Muscle layer of duodenum (tissue), 2 donors: ENCODE data around the gene CALML3.

Experiments
- H3K27ac ChIP-seq: one replicate; pipeline ENCODE4 v1.7.0; 2013; ENCODE audit warnings: mild to moderate bottlenecking, low read length
- H3K27me3 ChIP-seq: one replicate; pipeline ENCODE4 v1.7.0; 2013; ENCODE audit warnings: low read depth, mild to moderate bottlenecking, control low read depth, low read length
- H3K36me3 ChIP-seq, 2 donors: one replicate each; pipeline ENCODE4 v1.7.0; 2013; ENCODE audit warnings: low read length in 2 of 2, control low read depth in 1 of 2, mild to moderate bottlenecking in 1 of 2; ENCODE audit not compliant: insufficient read depth in 2 of 2, control insufficient read depth in 1 of 2
- H3K4me1 ChIP-seq, 2 donors: one replicate each; pipeline ENCODE4 v1.7.0; 2013; ENCODE audit warnings: low read length in 2 of 2, mild to moderate bottlenecking in 2 of 2, control low read depth in 1 of 2, moderate library complexity in 1 of 2; ENCODE audit not compliant: insufficient read depth in 2 of 2, control insufficient read depth in 1 of 2
- H3K4me3 ChIP-seq, 2 donors: one replicate each; pipeline ENCODE4 v1.7.0; 2013; ENCODE audit warnings: low read length in 2 of 2, low read depth in 1 of 2, mild to moderate bottlenecking in 1 of 2
- H3K9me3 ChIP-seq, 2 donors: one replicate each; pipeline ENCODE4 v1.7.0; 2013; ENCODE audit warnings: low read length in 2 of 2, control low read depth in 1 of 2, mild to moderate bottlenecking in 1 of 2; ENCODE audit not compliant: control insufficient read depth in 1 of 2
- donor health status: healthy.

Gene CALML3

DNA sequence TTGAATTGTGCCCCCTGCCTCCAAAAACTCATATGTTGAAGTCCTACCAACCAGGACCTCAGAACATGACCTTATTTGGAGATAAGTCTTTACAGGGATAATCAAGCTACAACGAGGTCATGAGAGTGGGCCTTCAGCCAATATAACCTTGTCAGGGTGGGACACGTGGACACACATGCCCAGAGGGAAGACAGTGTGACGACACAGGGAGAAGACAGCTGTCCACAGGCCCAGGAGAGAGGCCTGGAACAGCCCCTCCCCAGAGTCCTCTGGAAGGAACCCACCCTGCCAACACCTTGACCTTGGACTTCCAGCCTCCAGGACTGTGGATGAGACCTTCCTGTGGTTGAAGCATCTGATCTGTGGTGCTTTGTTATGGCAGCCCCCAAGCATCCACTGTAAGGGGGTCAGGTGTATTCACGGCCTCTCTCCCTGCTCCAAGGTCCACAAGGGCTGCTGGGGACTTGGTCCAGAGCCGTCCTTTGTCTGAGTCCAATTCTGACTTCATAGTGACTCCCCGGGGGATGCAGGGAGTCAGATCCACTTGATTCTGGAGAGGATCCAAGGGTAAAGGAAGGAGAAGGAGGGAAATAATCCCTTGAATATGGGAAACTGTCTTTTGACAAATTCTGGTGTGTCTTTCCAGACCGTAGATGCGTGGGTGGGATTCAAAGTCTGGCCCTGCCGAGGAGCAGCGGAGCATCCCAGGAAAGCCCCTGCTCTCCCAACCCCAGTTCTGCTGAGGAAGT lies 7.0 kb downstream of the CALML3 start:
- no peak overlapping the region for H3K27ac ChIP-seq

DNA sequence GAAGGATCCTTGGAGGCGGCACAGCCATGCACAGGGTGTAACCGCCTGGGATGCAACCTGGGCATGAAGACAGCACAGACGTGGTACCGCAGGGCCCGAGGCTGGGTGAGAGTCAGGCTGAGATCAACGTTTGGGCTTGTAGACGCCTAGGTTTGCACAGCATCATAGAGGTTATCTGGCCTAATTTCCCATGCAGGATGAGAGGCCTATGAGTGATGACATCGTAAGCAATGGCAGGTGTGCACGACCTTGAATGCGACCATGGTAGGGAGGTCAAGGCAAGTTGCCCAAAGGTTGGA lies 7.5 kb downstream of the CALML3 start:
- Histone ChIP-seq H3K4me1 (peaks cover 0 to 15% of the 10 kb centered on the region in 2 donors), H3K27ac (no peak overlapping the region), H3K4me3 (no peak overlapping the region), H3K27me3 (no peaks in the 10 kb centered on the region), H3K36me3 (no peaks in the 10 kb centered on the region), H3K9me3 (no peaks in the 10 kb centered on the region)

More for the DNA sequence above, 7.0 kb downstream of the CALML3 start:
- Histone ChIP-seq H3K4me1 (peaks cover 0 to 15% of the 10 kb centered on the region in 2 donors), H3K9me3 (no peaks in the 10 kb centered on the region), H3K4me3 (no peak overlapping the region), H3K27me3 (no peaks in the 10 kb centered on the region), H3K36me3 (no peaks in the 10 kb centered on the region)

DNA sequence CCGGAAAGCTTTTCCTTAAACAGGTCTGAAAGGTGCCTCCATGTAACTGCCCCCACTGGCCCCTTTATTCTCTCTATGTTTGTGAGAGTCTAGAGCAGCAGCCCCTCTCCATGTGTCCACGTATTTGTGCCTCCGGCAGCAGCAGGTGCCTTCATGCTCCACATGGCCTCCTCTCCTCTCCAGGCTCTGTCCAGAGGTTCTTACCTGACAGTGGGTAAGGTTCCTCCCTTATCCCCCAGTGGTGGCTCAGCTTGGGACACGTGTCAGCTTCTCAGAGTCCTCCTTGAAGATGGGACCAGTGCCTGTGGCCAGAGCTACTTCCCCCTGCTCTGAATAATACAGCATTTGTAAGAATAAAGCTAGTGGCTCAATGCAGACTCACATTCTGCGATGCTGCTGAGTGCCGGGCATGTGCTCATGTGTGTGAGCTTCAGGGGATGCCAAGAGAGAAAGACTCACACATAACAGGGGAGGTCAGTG lies 7.9 kb downstream of the CALML3 start:
- no peak overlapping the region for H3K27ac ChIP-seq
- peaks cover 0 to 15% of the 10 kb centered on the region in 2 donors for H3K4me1 ChIP-seq

DNA sequence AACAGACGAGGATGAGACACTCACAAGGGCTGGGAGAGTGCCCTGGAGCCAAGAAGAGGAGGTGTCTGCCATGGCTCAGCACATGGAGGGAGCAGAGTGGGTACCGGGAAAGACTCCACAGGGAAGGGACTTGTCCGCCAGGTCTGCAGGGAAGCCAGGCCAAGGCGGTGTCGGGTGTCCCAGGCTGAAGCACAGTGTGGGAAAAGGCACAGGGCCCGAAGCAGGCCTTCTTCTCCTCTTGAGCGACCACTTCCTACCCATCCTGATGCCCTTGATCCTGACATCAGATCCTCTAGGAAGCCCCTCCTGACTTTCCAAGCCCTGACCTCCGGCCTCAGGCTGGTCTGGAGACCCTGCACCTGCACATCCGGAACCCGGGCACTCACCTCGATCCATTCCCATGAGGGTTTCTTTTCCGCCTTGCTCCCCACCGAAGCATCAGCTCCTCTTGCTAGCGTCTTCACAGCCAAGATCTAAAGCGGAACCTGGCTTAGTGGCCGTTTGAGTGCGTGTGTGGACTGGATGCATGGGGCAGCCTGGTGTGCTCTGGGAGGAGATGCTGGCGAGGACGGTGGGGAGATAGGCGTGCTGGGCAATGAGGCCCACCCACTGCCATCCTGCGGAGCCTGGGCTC lies 8.5 kb downstream of the CALML3 start:
- no peak overlapping the region for H3K4me3 ChIP-seq
- H3K4me1 ChIP-seq = peaks cover 0 to 15% of the 10 kb centered on the region in 2 donors
- no peaks in the 10 kb centered on the region for H3K27me3 ChIP-seq
- no peaks in the 10 kb centered on the region for H3K9me3 ChIP-seq
- H3K36me3 ChIP-seq = no peaks in the 10 kb centered on the region
- no peak overlapping the region for H3K27ac ChIP-seq

More for the DNA sequence above, 7.9 kb downstream of the CALML3 start:
- Histone ChIP-seq H3K9me3 (no peaks in the 10 kb centered on the region), H3K27me3 (no peaks in the 10 kb centered on the region), H3K36me3 (no peaks in the 10 kb centered on the region), H3K4me3 (no peak overlapping the region)

DNA sequence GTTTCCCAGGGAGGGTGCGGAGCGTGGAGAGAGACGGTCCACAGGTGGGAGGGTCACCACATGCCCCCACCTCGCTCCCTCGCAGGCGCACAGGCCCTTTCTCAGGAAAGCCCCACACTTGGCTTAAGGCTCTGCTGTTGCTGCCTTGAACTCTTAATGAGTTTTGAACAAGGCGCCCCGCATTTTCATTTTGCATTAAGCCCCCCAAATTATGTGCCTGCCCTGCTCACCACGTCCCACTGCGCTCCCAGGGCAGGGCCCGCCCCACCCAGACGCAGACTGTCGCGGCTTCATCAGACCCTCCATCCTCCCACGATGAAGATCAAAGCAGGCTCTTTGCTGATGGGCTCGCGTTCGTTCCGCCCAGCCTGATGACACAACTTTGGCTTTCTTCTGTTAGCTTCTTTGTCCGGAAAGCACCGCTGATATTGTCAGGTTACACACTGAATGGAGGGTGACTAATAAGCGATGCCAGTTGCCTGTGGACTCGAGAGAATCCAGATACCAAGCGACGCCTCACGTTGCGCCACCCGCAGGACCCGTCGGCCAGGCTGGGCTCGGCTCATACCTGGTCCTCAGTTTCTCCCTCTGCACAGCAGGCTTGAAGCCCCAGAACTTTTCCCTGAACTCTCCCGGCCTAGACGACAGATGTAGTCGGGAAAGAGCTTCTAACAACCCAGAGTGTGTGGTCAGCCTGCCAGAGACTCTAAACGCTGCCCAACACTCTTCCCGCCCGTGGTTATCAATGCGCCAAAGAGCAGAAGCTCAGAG lies 9.5 kb downstream of the CALML3 start:
- H3K27ac ChIP-seq = no peak overlapping the region
- no peaks in the 10 kb centered on the region for H3K9me3 ChIP-seq
- H3K27me3 ChIP-seq = no peaks in the 10 kb centered on the region
- peaks cover 0 to 19% of the 10 kb centered on the region in 2 donors for H3K4me1 ChIP-seq
- no peaks in the 10 kb centered on the region for H3K36me3 ChIP-seq
- H3K4me3 ChIP-seq = no peak overlapping the region

DNA sequence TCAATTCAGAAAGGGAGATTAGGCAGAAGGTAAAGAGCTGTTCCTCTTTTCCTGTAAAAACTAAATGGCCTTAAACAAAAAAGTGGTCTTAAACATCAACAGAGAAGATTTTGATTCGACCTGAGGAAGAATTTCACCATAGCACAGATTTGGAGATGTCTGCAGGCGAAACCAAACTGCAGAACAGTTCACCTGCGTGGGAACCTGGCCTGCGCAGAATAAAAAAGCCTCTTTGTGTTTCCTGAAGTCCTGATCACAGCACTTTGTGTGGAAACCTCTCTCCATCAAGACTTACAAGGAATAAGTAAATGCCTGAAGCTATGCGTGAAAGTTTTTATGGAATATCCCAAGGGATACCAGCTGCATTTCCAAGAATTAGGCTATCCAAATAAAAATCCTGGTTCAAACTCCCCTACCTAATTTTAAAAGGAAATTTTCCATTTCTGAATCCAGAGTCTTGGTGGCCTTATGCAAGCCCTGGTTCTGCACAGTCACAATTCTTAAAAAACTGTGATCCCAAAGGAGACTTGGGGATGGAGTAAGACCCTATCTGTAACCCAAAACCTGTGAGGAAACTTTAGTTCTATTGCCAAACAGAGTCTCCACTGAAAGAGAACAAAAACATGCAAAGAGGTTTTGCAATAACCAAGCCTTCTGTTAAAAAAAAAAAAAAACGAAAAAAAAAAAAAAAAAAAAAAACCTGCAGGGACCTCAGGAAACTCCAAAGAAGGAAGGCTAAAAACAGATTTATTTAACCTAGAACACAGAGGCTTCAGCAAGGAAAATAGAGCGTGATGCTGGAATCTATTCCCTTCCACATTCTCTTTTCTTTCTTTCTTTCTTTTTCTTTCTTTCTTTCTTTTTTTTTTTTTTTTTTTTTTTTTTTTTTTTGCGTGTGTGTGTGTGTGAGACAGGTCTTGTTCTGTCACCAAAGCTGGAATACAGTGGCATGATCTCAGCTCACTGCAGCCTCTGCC lies 10.4 kb downstream of the CALML3 start:
- Histone ChIP-seq H3K27me3 (no peaks in the 10 kb centered on the region), H3K4me3 (no peak overlapping the region), H3K4me1 (peaks cover 0 to 17% of the 10 kb centered on the region in 2 donors), H3K9me3 (no peaks in the 10 kb centered on the region), H3K36me3 (no peaks in the 10 kb centered on the region), H3K27ac (no peak overlapping the region)

DNA sequence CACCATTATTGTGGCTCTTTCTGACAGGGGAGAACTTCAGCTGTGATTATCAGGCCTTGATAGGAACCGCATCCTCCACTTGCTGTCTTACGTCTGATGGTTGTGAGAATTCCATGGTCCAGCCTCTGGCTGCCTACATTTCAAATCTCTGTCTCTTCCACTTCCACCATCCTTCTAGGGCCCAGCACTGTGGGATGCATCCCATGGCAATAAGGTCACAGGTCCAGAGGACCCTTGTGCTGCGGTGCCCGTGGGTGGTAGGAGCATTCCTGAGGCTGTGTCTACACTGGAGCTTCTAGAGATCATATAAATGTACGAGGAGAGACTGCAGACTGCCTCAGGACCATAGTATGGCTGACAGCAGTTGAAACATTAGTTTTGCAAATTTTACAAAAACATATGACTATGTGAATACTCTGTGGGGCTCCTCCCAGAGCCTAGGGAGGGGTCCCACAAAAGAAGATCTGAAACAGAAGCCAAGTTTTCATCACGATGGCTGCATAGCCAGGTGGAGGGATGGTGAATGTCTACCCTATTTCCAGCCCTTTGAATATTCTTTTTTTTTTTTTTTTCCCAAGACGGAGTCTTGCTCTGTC lies 11.8 kb downstream of the CALML3 start:
- H3K4me1 ChIP-seq = peaks cover 0 to 8% of the 10 kb centered on the region in 2 donors
- H3K27ac ChIP-seq = no peak overlapping the region
- H3K27me3 ChIP-seq = no peaks in the 10 kb centered on the region
- no peaks in the 10 kb centered on the region for H3K36me3 ChIP-seq
- H3K9me3 ChIP-seq = peaks cover 0 to 5% of the 10 kb centered on the region in 2 donors
- H3K4me3 ChIP-seq = no peak overlapping the region

DNA sequence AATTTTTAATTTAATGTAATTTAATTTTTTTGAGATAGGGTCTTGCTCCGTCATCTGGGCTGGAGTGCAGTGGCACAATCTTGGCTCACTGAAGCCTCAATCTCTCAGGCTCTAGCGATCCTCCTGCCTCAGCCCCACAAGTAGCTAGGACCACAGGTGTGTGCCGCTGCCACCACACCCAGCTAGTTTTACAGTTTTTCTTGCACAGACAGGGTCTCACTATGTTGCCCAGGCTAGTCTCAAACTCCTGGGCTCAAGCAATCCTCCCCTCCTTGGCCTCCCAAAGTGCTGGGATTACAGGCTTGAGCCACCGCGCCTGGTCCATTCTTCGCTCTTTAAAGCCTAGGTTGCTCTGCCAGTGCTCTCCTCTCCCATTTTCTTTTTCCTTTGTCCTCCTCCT lies 12.9 kb downstream of the CALML3 start:
- peaks cover 3 to 11% of the 10 kb centered on the region in 2 donors for H3K9me3 ChIP-seq
- no peaks in the 10 kb centered on the region for H3K36me3 ChIP-seq
- no peaks in the 10 kb centered on the region for H3K27me3 ChIP-seq
- H3K4me3 ChIP-seq = no peak overlapping the region
- peaks cover 0 to 8% of the 10 kb centered on the region in 2 donors for H3K4me1 ChIP-seq
- no peak overlapping the region for H3K27ac ChIP-seq

DNA sequence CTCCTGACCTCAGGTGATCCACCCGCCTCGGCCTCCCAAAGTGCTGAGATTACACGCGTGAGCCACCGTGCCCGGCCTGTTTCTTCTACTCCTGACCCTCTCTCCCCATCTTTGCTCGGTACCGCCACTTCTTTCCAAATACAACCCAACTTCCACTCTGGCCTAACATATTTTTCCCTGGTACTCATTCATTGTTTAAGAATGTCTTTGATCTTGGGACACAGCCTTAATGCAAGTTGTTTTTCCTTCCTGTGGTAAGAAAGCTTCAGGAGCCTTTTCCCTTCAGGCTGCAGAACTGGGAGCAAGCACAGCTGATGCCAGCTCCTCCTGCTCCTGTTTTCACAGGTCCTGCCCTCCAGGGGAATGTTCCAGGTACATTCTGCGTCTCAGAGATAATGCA lies 13.7 kb downstream of the CALML3 start:
- Histone ChIP-seq H3K36me3 (no peaks in the 10 kb centered on the region), H3K4me3 (no peak overlapping the region), H3K27ac (no peak overlapping the region), H3K27me3 (no peaks in the 10 kb centered on the region), H3K4me1 (peaks cover 0 to 8% of the 10 kb centered on the region in 2 donors), H3K9me3 (peaks cover 6 to 12% of the 10 kb centered on the region in 2 donors)

DNA sequence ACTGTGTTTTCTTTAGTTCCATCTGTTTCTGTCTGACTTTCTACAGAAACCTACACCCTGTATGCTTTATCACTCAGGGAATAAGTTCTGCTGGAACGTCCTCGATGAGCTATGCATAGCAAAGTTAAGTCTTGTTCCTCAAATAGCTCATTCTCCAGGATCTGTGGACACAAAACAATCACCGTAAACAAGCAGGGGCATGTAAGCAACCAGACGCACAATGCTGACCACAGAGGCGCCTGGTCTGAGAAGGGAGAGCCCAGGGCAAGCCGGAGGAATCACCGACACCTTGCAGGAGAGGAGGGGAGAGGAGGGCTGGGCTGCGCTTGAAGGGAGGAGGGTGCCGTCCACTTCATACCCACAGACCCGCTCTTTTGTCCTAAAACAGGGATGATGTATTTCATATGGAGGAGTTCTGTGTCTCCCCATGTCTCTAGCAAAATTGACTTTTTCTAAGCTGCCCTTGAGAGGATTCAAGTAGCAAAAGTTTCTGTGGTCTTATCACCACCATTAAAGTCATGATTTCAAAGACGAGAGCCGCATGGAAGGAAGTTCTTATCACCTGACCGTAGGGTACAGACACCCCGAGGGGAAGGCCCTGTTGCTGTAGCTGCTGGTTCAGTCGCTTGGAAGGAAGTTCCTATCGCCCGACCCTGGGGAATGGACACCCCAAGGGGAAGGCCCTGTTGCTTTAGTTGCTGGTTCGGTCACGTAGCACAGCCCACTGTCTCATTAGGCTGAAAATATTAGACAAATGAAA lies 14.3 kb downstream of the CALML3 start:
- Histone ChIP-seq H3K4me1 (peaks cover 0 to 8% of the 10 kb centered on the region in 2 donors), H3K9me3 (peaks cover 6 to 12% of the 10 kb centered on the region in 2 donors), H3K36me3 (no peaks in the 10 kb centered on the region), H3K4me3 (no peak overlapping the region), H3K27me3 (no peaks in the 10 kb centered on the region), H3K27ac (no peak overlapping the region)
